Osteoblast (primary cell): ENCODE measurements around the gene ARHGAP30. TPM values are rescaled to one million over a fixed set of nuclear protein-coding genes. Genes with fewer than 3 reads are reported as not detected.
"Not testable (repeated sequence)": the region's sequence is repeated elsewhere in the genome, so short reads cannot be mapped to it uniquely, and the experiment has no call there.

Source experiments
- DNase-seq: peaks from one replicate; pipeline ENCODE4 v3.0.0; 2011; ENCODE audit warnings: low spot score, mixed read lengths; ENCODE audit not compliant: insufficient read length; ENCODE audit errors: missing footprints
- H2AFZ ChIP-seq: 2 replicates; pipeline ENCODE4 v1.6.0; 2011; ENCODE audit warnings: mild to moderate bottlenecking, low read length
- H3K27ac ChIP-seq: 2 replicates; pipeline ENCODE4 v1.5.1; 2011; ENCODE audit warnings: mild to moderate bottlenecking, low read depth, low read length, moderate library complexity
- H3K27me3 ChIP-seq: 2 replicates; pipeline ENCODE4 v1.6.0; 2012; ENCODE audit warnings: mild to moderate bottlenecking, control low read depth, inconsistent platforms, low read length, moderate library complexity; ENCODE audit not compliant: insufficient read depth
- H3K36me3 ChIP-seq: 2 replicates; pipeline ENCODE4 v1.5.1; 2011; ENCODE audit warnings: mild to moderate bottlenecking, low read length, control low read depth, moderate library complexity; ENCODE audit not compliant: insufficient read depth
- H3K4me1 ChIP-seq: 2 replicates; pipeline ENCODE4 v1.5.1; 2011; ENCODE audit warnings: mild to moderate bottlenecking, low read length, control low read depth, moderate library complexity; ENCODE audit not compliant: insufficient read depth
- H3K4me2 ChIP-seq: 2 replicates; pipeline ENCODE4 v1.6.0; 2011; ENCODE audit warnings: mild to moderate bottlenecking, low read length; ENCODE audit not compliant: insufficient read depth
- H3K4me3 ChIP-seq: fragments of 200-600 bp; sonication (generic); 3 replicates; pipeline ENCODE4 v1.5.1; 2012; ENCODE audit warnings: mild to moderate bottlenecking, low read length, inconsistent platforms; ENCODE audit not compliant: insufficient read depth
- H3K79me2 ChIP-seq: 2 replicates; pipeline ENCODE4 v1.6.0; 2012; ENCODE audit warnings: mild to moderate bottlenecking, low read length, control low read depth, inconsistent platforms; ENCODE audit not compliant: insufficient read depth
- H3K9me3 ChIP-seq: 2 replicates; pipeline ENCODE4 v1.5.1; 2011; ENCODE audit warnings: low read depth, low read length, control low read depth
- H4K20me1 ChIP-seq: 2 replicates; pipeline ENCODE4 v1.6.0; 2012; ENCODE audit warnings: mild to moderate bottlenecking, low read length, control low read depth; ENCODE audit not compliant: insufficient read depth
- total RNA-seq: library from RNA; depleted of rRNA; stranded (reverse); fragments of >200 nt; gene quantifications from 2 replicates; pipeline ENCODE4 v1.2.3, GENCODE V29; 2012
- TF ChIP-seq, protein P1 (sequence below): IDR thresholded peaks from 2 replicates; pipeline ENCODE4 v1.5.1; 2011; ENCODE audit warnings: mild to moderate bottlenecking, low read depth, low read length, moderate library complexity; ENCODE audit errors: extremely low read depth

The ARHGAP30 gene
- total RNA-seq, 1 donor: under 0.01 TPM

DNA sequence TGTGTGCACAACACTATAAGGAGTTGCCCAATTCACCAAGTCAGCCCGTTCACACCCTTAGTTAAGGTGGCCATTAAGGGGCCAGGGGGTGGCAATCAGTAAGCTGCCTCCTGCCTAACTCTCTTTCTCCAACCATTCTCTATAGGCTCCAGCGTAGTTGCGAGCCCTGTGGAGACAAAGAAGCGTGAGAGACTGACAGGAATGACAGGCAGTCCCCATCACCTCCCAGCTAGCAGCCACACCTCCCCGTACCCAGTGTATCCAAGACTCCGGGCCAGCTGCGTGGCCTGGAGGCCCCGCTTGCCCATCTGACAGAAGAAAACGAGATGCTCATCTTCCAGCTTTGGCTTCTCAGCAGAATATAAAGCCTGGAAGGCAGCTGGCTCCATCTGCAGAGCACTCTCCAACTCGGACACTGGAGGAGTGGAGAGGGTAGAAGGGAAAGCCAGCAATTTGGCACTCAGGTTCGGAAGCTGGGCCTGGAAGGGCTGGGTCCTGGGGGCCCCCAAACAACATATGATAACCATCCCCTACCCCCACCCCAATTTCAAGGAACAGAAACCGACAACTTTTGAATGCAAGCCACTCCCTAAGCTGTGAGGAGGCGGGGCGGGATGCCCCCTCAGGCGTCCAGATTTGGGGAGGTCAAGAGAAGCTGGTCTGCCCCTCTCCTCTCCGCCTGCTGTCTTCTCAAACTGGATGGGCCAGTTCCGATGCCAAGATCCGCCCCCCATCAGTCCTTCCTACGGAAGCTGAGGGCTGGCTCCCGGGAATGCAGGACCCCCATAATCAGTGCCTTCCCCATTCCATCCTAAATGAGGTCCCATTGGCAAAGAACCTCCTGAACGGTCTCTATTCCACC lies 31.8 kb downstream of the ARHGAP30 start:
- H3K36me3 ChIP-seq: peaks cover 41% of the 10 kb centered on the region
- no peak overlapping the region for H3K4me2 ChIP-seq
- H3K9me3 ChIP-seq: no peaks in the 10 kb centered on the region
- H3K4me3 ChIP-seq: peak overlapping the region; percentile 46
- TF ChIP-seq, protein P1, sequence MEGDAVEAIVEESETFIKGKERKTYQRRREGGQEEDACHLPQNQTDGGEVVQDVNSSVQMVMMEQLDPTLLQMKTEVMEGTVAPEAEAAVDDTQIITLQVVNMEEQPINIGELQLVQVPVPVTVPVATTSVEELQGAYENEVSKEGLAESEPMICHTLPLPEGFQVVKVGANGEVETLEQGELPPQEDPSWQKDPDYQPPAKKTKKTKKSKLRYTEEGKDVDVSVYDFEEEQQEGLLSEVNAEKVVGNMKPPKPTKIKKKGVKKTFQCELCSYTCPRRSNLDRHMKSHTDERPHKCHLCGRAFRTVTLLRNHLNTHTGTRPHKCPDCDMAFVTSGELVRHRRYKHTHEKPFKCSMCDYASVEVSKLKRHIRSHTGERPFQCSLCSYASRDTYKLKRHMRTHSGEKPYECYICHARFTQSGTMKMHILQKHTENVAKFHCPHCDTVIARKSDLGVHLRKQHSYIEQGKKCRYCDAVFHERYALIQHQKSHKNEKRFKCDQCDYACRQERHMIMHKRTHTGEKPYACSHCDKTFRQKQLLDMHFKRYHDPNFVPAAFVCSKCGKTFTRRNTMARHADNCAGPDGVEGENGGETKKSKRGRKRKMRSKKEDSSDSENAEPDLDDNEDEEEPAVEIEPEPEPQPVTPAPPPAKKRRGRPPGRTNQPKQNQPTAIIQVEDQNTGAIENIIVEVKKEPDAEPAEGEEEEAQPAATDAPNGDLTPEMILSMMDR: no peak
- no peak overlapping the region for H2AFZ ChIP-seq
- peaks cover 5% of the 10 kb centered on the region for H3K79me2 ChIP-seq
- H3K27me3 ChIP-seq: no peaks in the 10 kb centered on the region
- H3K27ac ChIP-seq: no peak overlapping the region
- no peaks in the 10 kb centered on the region for H3K4me1 ChIP-seq
- peak; percentile 65 for DNase-seq
- peaks cover 2% of the 10 kb centered on the region for H4K20me1 ChIP-seq

- Histone ChIP-seq H3K27me3 (no peaks in the 10 kb centered on the region), H3K36me3 (peaks cover 3% of the 10 kb centered on the region), H3K27ac (no peak overlapping the region), H3K4me2 (no peak overlapping the region), H3K4me1 (no peaks in the 10 kb centered on the region), H4K20me1 (no peaks in the 10 kb centered on the region), H3K79me2 (no peaks in the 10 kb centered on the region), H3K9me3 (no peaks in the 10 kb centered on the region), H2AFZ (no peak overlapping the region), H3K4me3 (no peak overlapping the region)
- no peak for DNase-seq
- TF ChIP-seq, protein P1: no peak
Observed at GRCh38 chr1:161033751-161034150, 35.9 kb downstream of the ARHGAP30 start.

DNA sequence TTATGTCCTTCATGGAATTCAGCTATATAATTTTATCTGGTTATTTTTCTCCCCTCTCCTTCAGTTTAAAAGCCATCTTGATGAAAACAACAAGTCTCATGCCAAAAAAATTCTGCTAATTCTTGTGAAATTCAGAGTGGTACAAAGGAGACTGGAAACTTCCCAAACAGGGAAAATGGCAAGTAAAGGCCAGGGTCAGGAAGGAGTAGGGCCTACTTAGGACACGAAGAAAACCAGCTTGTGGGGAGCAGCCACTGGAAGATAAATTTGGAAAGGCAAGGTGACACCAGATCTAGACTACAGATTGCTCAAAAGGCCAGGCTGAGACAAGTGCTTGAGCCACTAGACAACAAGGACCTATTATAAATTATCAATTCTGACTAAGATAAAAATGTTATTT lies 37.3 kb downstream of the ARHGAP30 start:
- H3K4me1 ChIP-seq: no peaks in the 10 kb centered on the region
- H3K9me3 ChIP-seq: no peaks in the 10 kb centered on the region
- no peaks in the 10 kb centered on the region for H3K27me3 ChIP-seq
- H3K79me2 ChIP-seq: no peaks in the 10 kb centered on the region
- H3K4me2 ChIP-seq: no peak overlapping the region
- H3K4me3 ChIP-seq: no peak overlapping the region
- H2AFZ ChIP-seq: no peak overlapping the region
- no peaks in the 10 kb centered on the region for H3K36me3 ChIP-seq
- no peak overlapping the region for H3K27ac ChIP-seq
- no peaks in the 10 kb centered on the region for H4K20me1 ChIP-seq
- DNase-seq: peak; percentile 73
- TF ChIP-seq, protein P1: no peak

- H3K4me3 ChIP-seq: no peak overlapping the region
- DNase-seq: no peak
- H4K20me1 ChIP-seq: no peaks in the 10 kb centered on the region
- H2AFZ ChIP-seq: no peak overlapping the region
- no peaks in the 10 kb centered on the region for H3K36me3 ChIP-seq
- H3K27ac ChIP-seq: no peak overlapping the region
- no peaks in the 10 kb centered on the region for H3K4me1 ChIP-seq
- TF ChIP-seq, protein P1: no peak
- H3K4me2 ChIP-seq: no peak overlapping the region
- H3K9me3 ChIP-seq: no peaks in the 10 kb centered on the region
- no peaks in the 10 kb centered on the region for H3K79me2 ChIP-seq
- no peaks in the 10 kb centered on the region for H3K27me3 ChIP-seq
Observed at GRCh38 chr1:161031874-161032273, 37.8 kb downstream of the ARHGAP30 start.

GRCh38 chr1:161029466-161029865 lies 40.2 kb downstream of the ARHGAP30 start:
- not testable (repeated sequence) for H3K4me2 ChIP-seq, H3K36me3 ChIP-seq, DNase-seq, H2AFZ ChIP-seq, H3K27ac ChIP-seq, H3K4me1 ChIP-seq, H3K27me3 ChIP-seq, H3K79me2 ChIP-seq, H4K20me1 ChIP-seq, H3K9me3 ChIP-seq, H3K4me3 ChIP-seq

GRCh38 chr1:161026954-161027353 lies 42.7 kb downstream of the ARHGAP30 start:
- DNase-seq, H3K27ac ChIP-seq, H3K4me2 ChIP-seq, H3K27me3 ChIP-seq, H3K9me3 ChIP-seq, H3K4me1 ChIP-seq, H3K4me3 ChIP-seq, H2AFZ ChIP-seq, H3K79me2 ChIP-seq, H4K20me1 ChIP-seq, H3K36me3 ChIP-seq: not testable (repeated sequence)
